T-helper 1 cell (primary cell): ENCODE data around the gene NF2.

Experiments used
- DNase-seq, 5 donors: peaks; one replicate each; pipeline ENCODE4 v3.0.0-alpha.2; 2012 to 2020

Gene NF2

GRCh38 chr22:29703569-29704195, 100.2 kb downstream of the NF2 start:
- DNase-seq, result no peak

GRCh38 chr22:29704528-29705285, 101.3 kb downstream of the NF2 start:
- DNase-seq, result no peak

GRCh38 chr22:29705651-29706050, 102.2 kb downstream of the NF2 start:
- DNase-seq, result no peak

- no peak for DNase-seq
These were observed 103.1 kb downstream of the NF2 start for GRCh38 chr22:29706486-29706885.

- no peak for DNase-seq
These were observed 103.6 kb downstream of the NF2 start for GRCh38 chr22:29707010-29707409.

- DNase-seq, result no peak
These were observed 104.0 kb downstream of the NF2 start for GRCh38 chr22:29707471-29707870.

DNA sequence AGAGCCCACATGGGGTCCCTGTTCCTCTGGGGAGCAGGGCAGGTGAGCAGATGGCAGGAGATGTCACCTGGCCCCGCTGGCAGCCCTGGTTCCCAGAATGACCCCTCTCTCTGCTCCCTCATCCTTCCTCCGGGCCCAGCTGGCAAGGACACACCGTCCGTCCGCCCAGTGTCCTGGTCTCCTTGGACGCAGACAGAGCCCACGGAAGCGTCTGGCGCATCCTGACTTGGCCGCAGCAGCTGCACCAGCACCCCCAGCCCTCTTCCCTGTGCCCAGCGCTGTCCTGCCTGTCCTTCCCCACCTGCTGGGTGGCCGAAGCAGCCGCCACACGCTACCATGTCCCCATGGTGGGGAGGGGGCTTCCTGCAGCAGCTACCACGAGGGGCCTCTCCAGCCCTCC, 106.8 kb downstream of the NF2 start:
- no peak for DNase-seq

DNA sequence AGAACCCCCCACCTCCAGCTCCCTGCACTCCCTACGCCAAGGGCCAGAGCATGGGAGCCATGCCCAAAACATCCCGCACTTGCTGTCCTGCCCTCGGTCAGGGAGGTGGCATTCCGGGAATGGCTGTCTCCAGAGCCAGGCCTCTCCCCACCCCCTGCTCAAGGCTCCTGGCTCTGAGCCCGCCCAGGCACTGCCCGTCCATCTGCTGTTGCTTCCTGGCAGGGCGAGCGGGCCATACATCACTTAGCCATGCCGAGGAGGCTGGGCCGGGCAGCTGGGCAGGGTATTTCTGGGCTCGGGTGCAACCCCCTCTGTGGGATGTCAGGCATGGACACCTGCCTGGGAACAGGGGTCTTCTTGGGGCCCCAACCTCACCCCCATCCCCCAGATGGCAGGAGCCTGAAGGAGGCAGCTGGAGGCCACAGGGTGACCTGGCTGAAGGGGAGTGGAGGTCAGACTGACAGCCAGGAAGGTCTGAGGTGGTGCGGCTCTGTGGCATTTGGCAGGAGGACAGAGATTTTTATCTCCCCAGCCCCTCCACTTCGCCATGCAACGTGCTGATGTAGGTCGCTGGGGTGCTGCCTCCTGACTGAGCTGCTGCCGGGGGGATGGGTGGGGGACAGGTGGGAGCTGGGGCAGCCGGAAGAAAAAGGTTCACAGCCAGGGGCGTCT, 107.6 kb downstream of the NF2 start:
- DNase-seq, result no peak

- no peak for DNase-seq
These were observed 108.7 kb downstream of the NF2 start for GRCh38 chr22:29712119-29712518.

DNA sequence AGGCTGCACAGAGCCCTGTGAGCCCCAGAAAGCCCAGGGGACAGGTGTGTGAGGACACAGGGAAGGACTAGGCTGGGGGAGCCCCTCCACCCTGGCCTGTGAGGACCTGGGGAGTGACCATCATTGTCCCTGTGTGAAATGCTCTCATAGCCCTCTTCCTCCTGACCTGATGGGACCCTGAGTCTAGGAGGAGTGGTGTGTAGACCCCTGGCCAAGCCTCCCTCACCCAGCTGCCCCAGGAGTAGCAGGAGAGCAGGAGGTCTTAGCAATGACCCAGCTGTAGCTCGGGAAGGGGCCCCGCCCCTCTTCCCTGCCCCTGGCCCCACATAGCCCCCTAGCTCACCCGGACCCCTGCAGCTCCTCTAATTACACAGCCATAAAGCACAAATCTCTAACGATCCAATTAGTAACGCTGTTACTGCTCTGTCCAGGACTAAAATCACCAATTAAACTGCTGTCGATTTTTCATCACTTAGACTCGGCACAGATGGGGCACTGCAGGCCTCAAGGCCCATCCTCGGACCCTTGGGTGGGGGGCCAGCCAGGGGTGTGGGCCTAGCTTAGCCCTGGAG, 109.8 kb downstream of the NF2 start:
- DNase-seq, result no peak

DNA sequence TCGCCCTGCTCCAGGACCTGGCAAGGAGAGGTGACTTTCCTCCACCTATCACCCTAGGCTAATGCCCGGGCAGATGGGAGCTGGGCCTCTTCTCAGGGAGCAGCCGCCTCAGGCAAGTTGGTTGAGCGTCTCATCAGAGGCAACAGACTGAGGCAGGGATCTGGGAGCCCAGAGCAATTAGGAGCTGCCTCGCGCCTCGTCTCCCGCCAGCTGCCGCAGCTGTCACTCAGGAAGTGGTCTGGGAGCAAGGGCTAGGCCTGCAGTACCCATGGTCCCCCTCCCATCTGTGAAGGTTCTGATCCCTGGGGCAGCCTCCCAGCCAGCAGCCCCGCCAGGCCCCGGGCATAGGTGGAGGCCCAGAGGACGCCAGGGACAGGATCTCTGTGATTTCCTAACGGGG, 111.8 kb downstream of the NF2 start:
- DNase-seq, result no peak

DNA sequence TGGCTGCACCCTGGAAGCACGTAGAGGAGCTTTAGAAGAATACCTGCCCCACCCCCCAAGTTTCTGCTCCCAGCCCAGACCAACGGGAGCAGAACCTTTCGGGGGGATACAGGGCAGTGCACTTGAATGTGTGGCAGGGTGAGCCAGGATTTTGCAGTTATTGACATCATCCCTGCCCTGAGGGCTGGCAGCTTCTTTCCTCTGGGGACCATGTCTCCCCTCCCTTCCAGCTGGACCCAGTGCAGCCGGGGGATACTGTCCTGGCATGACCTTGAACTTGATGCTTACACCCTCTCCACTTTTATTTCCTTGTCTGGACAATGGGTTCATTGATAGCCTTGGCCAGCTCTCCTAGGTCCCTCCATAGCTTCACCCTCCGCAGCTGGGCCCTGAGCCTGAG, 112.3 kb downstream of the NF2 start:
- no peak for DNase-seq

DNA sequence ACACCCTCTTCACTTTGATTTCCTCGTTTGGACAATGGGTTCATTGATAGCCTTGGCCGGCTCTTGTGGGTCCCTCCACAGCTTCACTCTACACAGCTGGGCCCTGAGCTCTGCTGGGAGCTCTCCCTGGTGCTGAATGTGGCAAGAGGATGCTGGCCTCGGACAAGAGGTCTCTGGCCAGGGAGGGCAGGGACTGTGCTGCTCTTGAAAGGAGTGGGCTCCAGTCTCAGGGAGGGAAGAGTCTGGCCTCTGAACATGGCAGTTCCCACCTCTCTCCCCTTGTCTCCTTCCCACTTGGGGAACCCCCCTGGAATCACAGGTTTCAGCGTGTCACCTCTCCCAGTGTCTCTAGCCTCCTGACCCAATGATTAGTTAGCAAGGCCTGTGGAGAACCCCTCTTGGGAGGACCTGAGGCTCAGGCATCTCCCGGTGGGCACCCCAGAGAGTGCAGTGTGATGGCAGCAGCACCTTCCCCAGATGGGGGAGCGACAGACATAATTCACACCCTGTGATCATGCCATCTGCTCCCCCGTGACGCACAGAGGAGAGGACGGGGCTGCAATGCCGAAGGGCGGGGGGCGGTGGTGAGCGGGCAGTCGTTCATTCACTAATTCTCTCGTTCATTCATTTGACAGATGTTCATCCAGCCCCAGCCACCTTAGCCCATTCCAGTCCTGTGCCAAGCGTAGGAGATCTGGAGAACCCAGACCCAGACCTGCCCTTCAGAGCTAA, 113.5 kb downstream of the NF2 start:
- DNase-seq, result peak in 1 of 5 donors; percentile 24

DNA sequence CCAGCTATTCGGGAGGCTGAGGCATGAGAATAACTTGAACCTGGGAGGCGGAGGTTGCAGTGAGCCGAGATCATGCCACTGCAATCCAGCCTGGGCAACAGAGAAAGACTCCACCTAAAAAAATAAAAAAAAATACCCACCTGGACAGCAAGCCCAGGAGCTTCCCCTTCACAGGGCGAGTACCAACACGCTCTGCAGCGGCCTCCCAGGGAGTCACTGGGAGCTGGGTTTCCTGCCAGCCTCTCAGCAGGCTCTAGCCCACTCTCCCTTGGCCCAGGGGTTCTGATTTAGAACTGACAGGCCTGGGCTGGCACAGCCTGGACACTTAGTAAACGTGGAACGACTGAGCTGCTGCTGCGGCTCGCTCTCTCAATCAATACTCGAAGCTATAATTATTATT, 114.4 kb downstream of the NF2 start:
- DNase-seq, result no peak

- no peak for DNase-seq
These were observed 115.8 kb downstream of the NF2 start for GRCh38 chr22:29718949-29719898.

GRCh38 chr22:29719899-29720645, 116.6 kb downstream of the NF2 start, which contains the start of gene CABP7:
Gene CABP7 (plus strand): TSS chr22:29720003. CDS start chr22:29720425, 422 bp downstream.
- DNase-seq, result no peak

GRCh38 chr22:29720811-29721323, 117.4 kb downstream of the NF2 start:
- no peak for DNase-seq

- no peak for DNase-seq
These were observed 118.7 kb downstream of the NF2 start for GRCh38 chr22:29722151-29722550.

- DNase-seq, result no peak
These were observed 119.2 kb downstream of the NF2 start for GRCh38 chr22:29722587-29722986.

DNA sequence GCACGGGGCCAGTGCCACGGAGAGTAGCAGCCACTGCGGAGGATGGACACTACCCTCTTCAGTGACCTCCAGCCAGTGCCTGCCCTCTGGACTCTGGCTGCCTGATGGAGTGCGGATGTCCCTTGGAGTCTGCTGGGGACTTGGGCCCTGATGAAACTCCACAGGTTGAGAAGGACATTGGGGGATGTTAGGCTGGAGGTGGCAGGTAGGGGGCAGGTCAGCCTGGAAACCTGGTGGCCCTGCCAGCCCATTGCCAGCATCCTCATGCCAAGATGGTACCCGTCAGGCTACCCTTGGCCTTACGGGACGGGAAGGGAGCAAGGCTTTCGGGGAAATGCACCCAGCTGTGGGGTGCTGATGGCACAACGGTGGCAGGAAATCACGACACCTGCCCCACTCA, 120.3 kb downstream of the NF2 start:
- DNase-seq, result no peak

DNA sequence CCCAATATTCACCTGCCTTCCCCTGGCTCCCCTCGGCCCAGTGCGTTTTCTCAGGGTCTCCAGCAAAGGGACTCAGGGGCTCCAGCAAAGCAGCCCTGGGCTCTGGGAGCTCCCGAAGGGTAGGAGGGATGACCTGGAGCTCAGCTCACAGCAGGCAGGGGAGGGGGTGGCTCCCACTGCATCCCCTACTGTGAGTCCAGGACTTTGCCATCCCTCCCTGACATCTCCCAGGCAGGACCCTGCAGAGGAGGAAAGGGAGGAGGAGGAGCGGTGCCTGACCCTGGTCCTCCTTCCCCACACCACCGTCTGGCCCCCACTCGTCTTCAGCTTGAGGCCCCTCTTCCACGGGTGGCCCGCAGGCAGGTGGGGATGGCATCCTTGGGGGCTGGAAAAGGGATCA, 121.4 kb downstream of the NF2 start:
- DNase-seq, result no peak
